GM19455 (cell line): ENCODE data around the gene VENTX.
"Not testable (repeated sequence)": the region's sequence is repeated elsewhere in the genome, so short reads cannot be mapped to it uniquely, and the experiment has no call there.

Source experiments
- ATAC-seq: cut with Tn5 transposase; IDR thresholded peaks from one replicate; pipeline ENCODE4 v1.9.1; 2021; ENCODE audit not compliant: unreplicated experiment

Gene VENTX

DNA sequence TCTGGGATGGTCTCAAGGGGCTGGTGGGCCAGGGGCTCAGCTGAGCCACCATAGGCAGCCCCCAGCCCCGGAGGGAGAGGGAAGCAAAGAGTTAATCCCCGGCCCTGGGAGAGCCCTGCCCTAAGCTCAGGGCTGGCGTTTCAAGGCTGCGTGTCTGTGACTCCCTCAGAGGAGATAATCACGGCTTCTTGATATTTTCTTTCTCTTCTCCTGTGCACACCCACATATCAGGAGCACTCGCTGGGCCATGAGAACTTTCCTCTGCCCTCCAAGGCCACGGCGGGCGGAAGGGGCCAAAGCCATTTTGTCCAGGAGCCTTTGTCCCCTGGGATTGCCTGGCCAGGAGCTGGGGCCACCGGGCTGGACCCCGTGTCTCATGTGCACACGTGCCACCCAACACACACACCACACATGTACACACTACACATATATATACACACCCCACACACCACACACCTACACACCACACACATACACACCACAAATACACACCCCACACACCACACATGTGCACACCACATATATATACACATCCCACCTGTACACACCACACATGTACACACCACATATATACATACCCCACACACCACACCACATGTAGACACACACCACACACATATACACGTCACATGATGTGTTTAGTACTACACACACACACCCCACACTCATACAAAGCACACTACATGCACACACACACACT lies 16.9 kb downstream of the VENTX start:
- ATAC-seq: no peak

DNA sequence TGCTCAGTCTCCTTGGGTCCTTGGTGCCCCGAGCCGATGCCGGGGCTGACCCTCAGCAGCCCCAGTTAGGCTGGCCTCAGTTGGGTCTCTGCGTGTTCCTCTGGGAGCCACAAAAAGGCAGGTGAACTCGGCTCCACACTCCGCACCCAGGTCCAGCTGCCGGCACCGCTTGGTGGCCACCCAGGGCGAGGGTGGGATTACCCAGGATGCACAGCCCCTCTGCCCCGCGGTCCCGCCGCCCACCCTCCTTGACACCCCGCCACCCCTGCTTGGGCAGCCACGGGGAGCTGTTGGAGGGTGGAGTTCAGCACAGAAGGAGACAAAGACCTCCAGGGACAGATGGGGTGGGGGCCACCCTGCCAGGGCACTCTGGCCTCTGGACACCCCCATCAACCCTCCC lies 17.7 kb downstream of the VENTX start:
- no peak for ATAC-seq

DNA sequence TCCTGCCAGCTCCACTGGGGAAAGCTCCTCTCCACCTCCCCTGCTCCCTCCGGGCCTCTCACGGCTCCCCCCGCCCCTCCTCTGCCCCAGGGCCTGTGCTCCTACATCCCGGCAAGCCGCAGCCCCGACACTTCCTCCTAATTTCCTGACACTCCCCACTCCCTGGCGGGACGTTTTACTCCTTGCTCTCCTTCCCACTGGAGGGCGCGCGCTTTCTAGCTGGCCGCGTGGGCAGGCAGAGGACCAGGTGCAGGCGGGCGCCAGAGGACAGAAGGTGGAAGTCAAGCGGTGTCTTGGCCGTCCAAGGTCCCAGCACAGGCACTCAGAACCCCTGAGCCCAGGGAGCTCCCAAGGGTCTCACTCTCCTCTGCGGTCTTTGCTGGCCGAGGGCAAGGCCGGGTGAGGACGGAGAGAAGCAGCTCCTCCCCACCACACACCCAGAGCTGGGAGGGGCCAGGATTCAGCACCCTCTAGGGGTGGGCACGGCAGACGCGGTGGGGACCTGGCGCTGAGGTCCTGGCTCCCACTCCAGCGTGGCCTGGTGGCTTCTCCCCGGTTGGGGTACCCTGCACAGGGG lies 19.9 kb downstream of the VENTX start:
- ATAC-seq: no peak

DNA sequence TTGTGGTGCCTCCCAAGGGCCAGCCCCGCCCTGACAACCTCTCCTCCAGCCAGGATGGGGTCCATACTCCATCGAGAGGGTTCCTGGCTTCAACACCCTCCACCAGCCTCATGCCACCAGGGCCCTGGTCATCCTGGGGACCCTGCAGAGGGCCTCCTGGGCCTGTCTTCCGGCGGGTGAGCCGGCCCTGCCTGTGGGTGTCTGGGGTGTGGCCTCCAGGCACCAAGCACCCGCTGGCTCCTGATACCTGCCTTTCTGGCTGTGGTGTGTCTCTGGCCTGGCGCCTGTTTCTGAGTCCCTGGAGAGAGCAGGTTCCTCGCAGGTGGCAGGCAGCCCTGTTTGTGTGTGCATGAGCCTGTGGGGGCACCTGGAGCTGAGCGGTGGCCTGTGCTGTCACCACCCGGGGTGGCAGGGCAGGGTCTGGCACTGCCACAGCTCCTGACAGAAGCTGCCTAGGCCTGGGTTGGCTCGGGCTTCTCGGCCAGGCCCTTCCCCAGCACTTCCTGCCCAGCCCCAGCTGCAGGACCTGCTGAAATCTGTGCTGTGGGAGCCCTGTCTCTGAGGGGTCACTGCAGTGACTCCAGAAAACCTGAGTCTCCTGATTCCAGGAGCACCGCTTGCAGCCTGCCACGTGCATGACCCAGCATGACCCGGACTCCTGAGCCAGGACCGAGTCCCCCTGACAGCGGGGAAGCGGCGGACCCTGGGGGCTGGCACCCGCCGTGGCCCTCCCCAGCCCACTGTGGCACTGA lies 20.6 kb downstream of the VENTX start:
- ATAC-seq: no peak

DNA sequence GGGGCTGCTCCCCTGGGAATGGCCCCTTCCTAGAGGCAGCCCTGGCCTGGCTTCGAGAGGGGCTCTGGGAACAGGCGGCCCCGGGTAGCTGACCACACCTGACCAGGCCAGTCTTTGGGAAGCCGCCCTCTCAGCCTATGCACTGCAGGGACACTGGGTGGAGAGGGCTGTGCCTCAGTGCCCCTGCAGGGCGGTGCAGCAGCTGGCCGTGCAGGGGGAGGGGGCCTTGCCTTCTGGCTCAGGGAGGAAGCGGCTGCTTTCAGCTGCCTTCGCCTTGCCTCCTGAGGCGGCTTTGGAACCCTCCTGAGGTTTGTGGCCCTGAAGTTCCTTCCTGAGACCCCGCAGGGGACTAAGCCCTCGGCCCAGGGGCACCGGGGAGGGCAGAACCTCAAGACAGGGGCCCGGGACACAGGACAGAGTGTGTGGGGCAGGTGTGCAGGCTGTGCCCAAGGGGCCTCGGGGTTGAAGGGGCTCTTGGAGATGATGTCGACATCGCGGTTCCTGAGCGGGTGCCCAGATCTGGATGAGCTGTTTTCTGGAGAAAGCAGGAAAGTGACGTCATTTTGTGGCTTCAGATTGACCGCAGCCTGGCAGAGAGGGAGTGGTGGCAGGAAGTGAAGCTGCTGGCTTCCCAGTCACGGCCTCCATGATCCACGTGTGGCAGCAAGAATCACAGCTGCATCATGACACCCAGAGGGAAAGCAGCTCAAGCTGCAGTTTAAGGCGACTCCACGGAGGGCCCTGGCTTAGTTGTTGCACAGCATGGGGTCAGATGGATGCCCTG lies 21.4 kb downstream of the VENTX start:
- ATAC-seq: no peak

DNA sequence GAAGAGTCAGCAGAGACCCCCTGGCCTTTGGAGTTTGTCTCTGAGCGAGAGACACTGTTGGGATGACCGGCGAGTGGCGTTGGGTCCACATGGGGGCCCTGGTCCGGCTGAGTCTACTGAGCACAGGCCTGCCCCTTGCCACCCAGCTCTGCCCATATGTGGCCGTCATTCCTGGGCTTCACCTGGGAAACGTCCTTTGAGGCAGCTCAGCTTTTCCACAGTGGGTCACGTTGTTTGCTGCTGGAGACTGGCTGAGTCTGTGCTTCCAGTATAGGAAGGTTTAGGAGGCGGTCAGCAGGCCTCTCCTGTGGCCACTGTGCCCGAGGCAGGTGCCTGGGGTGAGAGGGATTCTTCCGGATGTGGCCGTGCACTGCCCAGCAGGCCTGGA lies 21.9 kb downstream of the VENTX start:
- ATAC-seq: no peak

DNA sequence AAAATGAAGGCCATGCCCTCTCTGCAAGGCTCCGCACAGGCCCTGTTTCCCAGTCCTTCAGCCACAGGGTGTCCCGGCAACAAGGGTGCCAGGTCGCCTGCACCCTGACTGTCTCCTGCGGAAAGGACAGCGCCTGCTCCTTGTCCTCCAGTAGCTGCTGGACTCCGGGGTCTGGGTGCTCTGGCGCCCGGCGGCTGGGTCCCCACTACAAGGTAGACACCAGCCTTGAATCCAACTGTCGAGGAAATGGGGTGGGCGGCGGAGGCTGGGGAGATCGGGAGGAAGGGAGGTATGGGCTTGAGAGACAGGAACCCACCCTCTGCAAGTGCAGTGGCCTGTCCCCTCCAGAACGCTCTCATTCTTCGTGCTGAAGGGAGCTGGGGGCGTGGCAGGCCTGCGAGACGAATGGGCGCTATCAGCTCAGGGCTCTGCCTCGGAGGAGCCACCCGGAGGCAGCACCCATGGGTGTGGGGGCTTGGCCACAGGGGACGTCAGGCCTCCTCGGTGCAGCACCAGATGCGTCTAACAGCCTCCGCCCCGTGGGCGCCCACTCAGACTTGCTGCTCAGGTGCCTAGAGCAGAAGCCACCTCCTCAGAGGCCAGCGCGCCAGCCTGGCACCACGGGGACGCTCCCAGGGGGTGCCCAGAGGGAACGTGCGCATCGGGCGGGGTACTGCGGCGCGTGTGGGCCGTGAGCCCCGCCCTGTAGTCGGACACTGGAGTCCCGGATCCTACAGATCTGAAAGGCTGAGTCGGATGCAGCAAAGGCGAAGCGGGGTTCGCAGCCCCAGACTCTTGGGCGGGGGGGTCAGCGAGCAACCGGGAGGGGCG lies 23.5 kb downstream of the VENTX start:
- ATAC-seq: peak; percentile 56

DNA sequence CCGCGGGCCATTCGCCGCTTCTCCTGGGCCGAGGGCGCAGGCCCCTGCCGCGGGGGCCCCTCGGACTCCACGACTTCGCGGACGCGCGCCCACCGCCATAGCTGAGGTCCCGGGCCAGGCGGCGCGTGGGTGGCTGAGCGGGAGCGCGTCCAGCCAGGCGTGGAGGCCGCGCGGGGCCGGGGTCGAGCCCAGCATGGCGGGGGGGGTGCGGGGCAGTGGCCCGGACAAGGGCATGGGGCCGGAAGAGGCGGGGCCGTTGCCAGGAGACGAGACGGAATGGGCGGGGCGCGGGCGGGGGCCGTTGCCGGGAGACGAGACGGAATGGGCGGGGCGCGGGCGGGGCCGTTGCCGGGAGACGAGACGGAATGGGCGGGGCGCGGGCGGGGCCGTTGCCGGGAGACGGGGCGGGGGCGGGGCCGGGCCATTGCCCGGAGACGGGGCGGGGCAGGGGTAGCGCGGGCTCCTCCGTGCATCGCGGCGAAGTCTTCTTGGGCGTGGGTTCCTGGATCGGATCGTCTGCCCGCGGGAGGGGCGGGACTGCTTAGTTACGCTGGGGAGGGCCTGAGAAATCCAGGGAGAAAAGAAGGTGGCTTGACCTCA lies 24.2 kb downstream of the VENTX start:
- ATAC-seq: peak; percentile 56

DNA sequence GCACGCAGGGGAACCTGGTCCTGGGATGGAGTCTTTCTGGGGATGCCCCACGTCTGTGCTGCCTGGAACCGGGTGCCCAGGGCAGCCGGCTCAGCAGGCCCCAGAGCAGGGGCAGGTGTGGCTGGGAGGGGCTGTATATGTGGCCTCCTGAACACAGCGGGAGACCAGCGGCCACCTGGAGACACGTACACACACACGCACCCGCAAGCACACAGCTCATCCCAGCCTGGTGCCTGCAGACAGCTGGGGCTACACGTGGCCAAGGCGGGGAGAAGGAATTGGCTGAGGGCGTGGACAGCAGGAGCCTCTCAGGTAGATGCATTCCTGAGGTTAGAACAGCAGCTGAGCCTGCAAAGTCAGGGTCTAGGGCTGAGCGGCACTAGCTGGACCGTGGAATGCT lies 25.0 kb downstream of the VENTX start:
- no peak for ATAC-seq

DNA sequence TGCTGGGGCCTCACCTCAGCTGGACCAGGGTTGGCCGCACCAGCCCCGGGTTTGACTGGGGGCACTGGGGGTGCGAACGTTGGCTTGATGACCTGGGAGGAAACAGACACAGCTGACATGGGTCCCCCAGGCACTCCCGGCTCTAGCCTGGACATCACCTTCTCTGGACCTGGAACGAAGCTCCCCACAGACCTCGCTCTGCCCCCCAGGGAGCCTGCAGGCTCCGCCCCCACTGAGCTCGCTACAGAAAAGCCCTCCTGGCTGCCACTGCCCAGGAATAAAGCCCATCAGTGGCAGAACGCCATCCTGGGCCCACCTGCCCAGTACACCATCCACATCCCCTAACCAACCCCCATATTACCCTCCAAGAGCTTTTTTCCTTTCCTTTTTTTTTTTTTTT lies 26.0 kb downstream of the VENTX start:
- ATAC-seq: no peak

DNA sequence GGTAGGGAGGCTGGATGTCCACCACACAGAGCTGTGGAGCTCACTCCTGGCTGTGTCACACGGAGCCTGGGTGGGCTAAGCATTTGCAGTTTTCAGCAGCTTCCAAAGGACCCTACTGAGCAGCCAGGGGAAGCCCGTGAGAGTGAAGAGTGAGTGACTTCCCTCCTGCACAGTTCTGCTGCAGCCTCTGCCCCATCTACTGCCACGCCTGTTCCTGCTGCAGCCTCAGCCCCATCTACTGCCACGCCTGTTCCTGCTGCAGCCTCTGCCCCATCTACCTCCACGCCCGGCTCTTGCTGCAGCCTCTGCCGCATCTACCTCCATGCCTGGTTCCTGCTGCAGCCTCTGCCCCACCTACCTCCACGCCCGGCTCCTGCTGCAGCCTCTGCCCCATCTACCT lies 26.8 kb downstream of the VENTX start:
- ATAC-seq: no peak

DNA sequence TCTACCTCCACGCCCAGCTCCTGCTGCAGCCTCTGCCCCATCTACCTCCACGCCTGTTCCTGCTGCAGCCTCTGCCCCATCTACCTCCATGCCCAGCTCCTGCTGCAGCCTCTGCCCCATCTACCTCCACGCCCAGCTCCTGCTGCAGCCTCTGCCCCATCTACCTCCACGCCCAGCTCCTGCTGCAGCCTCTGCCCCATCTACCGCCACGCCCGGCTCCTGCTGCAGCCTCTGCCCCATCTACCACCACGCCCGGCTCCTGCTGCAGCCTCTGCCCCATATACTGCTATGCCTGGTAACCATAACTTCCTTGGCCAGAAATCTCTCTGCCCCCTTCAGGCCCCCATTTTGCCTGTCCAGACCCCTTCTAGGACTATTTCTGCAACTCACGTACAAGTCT lies 27.4 kb downstream of the VENTX start:
- not testable (repeated sequence) for ATAC-seq

DNA sequence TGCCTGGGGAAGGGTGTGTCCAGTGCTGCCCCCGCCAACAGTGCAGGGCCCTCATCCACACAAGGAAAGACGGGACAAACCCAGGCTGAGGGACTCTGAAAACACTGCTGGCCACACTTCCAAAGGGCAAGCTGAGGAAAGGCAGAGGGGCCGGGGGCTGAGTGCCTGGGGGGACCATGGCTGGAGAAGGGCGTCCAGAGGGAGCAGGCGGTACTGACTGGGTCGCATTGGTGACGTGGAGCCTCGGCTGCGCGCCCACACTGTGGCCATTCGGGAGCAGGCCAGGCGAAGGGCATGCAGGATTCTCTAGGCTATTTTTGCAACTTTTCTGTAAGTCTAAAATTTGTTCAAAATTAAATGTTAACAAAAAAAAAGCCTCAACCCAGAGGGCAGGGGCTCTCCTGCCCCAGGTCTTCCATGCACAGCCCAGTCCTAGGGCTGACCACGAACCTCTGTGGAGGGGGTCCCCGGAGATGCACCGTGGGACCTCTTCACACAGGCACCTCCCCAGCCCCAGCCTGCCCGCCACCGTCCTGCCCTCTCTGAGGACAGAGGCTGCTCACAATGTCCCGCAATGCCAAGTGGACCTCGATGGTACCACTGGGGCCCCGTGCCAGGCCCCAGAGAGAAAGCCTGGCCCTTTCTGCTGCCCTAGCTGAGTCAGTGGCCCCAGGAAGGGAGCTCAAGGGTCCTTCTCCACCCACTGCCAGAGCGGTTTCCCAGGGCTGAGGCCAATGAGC lies 28.6 kb downstream of the VENTX start:
- ATAC-seq: no peak

DNA sequence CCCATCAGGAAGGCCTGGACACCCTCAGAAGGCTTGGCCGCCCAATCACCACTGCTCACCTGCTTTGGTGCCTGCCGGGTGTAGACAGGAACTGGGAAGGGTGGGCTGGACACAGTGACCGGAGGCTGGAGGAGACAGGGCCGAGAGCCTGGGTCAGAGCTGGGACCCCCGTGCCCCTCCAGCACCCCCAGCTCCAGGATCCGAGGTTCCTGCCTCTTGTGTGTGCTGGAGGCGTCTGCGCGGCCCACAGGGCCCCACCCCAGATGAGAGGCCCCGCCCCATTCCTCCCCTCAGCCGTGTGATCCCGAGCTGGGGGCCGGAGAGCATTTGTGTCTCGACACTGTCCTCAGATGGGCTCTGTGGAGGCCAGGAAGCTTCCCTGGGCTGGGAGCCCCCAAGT lies 29.6 kb downstream of the VENTX start:
- ATAC-seq: no peak

DNA sequence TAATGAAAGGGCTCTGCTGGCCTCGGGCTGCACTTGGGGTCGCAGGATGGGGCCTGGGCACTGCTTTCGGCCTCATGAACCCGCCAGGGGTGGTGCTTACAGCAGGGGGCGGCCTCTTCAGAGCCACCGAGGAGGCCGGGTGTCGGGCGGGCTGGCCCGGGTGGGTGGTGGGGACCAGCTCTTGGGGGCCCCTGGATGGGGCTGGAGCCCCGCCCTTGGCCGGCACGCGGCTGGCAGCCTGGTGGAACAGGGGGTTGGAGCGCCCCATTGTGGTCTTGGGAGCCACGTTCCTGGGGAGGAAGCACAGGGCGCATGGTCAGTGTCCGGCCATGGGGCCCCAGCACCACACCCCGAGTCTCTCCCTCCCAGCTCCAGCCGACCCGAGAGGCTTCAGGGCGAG lies 30.2 kb downstream of the VENTX start:
- ATAC-seq: no peak

DNA sequence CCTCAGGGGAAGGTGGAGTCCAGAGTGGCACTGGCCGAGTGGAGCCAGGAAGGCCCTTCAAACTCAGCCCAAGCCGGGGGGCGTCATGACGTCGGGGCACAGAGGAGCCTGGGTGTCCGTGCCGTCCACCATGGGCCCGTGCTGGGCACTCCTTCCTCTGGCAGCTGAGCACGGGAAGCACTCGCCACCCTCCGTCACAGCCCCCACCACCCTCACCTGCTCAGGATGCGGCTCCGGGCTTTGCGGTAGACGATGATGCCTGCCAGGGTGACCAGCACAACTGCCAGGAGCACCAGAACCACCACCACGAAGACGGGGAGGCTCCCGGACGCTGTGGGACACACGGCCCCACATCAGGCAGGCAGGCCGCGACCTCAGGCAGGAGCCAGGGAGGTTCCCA lies 30.9 kb downstream of the VENTX start:
- ATAC-seq: no peak

DNA sequence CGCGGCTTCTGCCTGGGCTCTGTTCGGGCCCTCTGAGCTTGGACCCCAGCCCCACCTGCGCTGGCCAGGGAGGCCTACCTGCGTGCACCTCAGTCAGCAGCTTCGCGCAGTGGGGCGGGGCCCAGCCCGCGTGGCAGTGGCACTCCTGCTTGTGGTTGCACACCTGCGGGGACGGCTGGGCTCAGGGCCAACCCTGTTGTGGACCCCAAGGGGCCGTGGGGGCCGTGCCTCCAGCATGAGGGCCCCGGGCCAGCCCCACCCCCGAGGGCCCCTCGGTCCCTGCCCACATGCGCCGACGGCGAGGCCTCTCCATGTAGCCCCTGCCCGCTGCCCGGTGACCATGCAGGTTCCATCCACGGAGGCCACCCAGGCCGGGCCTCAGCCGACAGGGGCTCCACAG lies 31.7 kb downstream of the VENTX start:
- no peak for ATAC-seq

DNA sequence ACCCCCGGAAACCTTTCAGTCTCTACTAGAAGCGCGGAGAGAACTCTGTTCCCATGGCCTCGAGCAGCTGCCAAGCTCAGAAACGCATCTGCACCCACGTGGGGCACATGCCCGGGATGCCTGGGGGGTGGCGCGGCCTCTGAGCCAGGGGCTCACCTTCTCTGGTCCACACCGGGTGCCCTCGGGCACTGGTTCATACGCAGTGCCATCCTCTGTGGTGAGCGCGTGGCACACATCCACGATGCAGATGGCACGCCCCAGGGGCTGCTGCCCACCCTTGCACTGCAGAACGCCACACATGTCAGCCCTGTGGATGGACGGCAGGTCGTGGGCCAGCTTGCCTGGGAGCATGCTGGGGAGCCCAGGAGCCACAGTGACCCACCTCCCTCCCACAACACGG lies 32.5 kb downstream of the VENTX start:
- ATAC-seq: no peak

DNA sequence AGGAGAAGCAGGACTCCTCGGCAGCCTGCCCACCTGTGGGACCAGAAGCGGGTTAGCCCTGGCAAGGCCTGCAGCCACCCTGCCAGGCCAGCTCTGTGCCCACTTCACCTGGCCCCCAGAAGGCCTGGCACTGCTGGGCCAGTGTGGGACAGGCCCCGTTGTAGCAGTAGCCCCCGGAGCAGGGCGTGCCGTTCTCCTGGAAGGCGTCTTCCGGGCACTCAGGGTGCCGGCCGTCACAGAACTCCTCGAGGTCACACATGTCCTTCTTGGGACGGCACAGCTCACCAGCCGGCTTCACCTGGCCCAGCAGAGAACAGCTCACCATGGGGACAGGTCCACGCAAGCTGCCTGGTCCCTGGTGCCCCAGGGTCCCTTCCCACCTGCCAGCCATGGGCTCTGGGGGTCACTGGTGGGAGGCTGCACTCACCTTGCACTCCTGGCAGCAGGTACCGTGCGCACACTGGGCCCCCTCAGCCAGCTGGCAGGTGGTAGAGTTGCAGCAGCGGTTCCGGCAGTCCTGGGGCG lies 33.2 kb downstream of the VENTX start:
- no peak for ATAC-seq
